Amniotic stem cell (primary cell): ENCODE data around the gene TRPM8.

Source experiments
- DNase-seq: peaks from one replicate; lab custom pipeline; 2025; lab: John Stamatoyannopoulos, UW

Gene TRPM8

DNA sequence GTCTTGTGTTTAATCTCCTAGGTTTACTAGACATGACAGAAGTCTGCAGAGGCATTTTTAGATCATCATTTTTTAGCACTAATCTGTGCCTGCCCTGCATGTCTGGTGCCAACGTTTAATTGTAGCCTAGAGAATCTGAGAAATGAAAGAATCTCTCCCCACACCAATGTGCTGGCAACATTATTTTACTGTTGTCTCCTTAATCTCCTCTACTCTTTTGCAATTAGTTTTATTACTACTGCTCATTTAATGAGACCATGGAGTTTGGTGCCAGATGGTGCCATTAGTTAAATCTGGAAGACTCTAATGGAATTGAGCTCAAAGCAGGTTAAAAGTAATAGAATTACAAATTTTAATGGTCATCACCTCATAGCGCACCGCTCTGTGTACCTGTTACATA lies 129.3 kb downstream of the TRPM8 start:
- DNase-seq: no peak

DNA sequence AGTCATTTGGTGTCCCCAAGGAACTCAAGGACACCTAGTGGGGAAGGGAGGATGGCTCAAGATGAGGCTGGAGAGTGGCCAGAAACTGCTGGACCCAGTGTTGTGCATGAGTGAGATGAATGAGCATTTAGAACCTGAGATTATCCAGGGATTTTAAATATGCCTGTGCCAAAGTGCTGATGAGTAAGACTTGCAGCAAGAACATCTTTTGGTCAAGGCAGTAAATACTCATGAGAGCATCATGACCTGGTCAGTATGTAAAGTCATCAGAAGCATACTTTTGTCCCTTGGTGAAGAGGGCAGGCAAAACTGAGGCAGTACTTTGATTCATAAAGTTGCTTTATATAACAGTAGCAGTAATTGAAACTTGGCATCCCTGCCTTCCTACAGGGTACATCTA lies 130.2 kb downstream of the TRPM8 start:
- DNase-seq: no peak

- no peak for DNase-seq
Measured at GRCh38 chr2:234048049-234048448, 130.9 kb downstream of the TRPM8 start.

DNA sequence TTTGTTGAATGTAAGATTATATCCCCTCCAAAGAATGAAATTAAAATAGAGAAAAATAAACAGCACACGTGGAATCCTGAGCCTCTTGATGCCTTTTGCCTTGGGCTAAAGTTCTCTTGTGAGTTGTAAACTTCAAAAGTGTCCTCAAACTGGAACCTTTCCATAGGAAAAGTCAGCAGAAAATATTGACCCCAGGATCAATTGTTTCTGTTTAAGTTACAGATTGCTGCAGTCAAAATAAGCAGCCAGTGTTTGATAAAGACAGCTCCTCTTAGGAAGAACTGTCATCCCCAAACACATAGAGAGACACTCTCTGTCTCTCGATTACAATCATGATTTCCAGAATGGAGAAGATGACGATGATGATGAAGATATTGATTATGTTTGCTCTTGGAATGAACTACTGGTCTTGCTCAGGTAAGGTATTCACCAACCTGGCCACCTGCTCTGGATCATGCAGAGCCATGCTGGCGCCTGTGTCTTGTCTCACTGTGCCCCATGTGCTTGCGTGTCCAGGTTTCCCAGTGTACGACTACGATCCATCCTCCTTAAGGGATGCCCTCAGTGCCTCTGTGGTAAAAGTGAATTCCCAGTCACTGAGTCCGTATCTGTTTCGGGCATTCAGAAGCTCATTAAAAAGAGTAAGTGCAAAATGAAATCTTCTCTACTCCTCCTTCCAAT lies 133.4 kb downstream of the TRPM8 start, which contains the start of gene SPP2:
TSS of gene SPP2 (plus strand) at position 248 of the 681 bp plus-strand sequence. CDS start at position 333, 85 bp downstream.
- DNase-seq: no peak

DNA sequence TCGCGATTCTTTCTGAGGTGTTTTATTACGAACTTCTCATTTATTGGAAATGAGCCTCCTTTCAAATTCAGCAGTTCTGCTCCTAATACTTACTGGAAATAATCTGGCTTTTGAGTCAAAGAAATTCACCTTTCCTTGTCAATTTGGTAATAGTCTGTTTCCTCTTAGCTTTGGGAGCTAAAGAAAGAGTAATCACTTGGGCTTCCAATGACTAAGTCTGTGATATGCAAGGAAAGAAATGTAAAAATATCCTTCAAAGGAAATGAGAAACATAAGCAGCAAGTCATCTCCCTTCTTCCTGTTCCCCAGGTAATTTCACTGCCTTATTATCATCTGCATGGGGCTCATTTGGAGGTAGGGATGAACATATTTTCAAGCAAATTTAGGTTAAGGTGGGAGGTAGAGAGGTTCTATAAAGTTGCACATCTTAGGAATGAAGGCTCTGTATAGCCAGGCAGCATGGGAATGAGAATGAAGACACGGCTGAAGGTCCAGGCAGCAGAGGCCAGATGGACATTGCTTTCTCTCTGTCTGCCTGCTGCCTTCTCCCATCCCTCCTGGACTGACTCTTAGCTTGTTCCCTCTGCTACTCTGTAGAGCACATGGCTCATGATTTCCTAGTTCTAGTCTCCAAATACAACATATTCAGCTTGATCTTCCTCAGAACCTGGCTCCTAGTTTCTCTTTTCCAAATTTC lies 134.3 kb downstream of the TRPM8 start:
- no peak for DNase-seq

DNA sequence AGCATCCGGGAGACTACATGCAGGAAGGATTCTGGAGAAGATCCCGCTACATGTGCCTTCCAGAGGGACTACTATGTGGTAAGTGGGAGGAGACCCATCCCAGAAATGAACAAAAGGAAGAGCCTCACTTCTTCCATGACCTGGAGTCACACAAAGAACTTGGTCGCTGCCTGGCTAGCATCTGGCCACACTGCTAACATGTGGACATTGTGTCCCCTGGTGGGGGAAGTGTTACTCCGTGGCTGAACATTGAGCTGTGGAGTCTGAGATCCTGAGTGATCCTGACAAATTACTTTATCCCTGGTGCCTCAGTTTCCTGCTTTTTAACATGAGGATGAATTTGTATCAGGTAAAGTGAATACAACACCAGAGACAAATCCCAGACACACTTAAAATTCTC lies 141.7 kb downstream of the TRPM8 start:
- DNase-seq: no peak

GRCh38 chr2:234060236-234060635 lies 143.1 kb downstream of the TRPM8 start:
- DNase-seq: no peak

DNA sequence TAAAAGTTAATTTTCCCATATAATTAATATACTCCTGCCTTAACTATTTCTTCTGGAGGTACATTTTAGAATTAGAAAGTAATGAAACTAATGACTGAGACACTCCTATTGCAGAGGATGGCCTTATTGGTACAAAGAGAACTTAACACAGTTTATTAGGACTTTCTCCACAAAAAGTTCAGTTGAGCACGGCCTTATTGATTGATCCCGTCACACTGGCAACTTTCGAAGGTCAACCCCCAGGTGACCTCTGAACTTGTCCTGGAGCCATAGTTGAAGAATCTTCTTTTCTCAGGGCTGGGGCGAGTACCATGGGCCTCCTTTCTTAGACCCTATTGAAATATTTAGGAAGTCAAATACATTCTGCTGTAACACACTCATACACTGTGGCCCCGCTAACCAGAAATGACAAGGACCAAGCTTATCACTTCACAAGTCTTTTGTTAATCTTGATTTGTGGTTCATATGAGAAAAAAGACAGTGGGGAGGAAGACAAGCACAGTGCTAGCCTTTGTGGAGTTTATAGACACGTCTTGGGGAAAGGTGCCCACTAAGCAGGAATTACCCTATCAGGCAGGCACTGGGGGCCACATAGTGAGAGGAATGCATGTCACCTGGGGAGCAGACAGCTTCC lies 144.6 kb downstream of the TRPM8 start:
- DNase-seq: no peak

- DNase-seq: no peak
Measured at GRCh38 chr2:234066587-234066986, 149.4 kb downstream of the TRPM8 start.
